MCF 10A (cell line): ENCODE results near the gene PHF14. TPM values are rescaled to one million over a fixed set of nuclear protein-coding genes. Genes with fewer than 3 reads are reported as not detected.
A peak's percentile ranks its signal among the peaks of the same experiment; 100 is the strongest.

Source experiments
- BruUV-seq: library from RNA; stranded (reverse); fragments of 400-500 nt; replicated peaks from 2 replicates; lab custom pipeline; 2021; lab: Mats Ljungman, UMichigan
- CTCF ChIA-PET: fragments of 300-600 bp; sonication (Branson Sonifier 250); formaldehyde crosslinking; extraction: SDS; loops from one replicate; lab custom pipeline; 2021; ENCODE audit warnings: antibody characterized with exemption, inconsistent platforms; lab: Yijun Ruan, JAX
- POLR2A ChIA-PET: fragments of 300-600, 350-650 bp; sonication (Branson Sonifier 250); formaldehyde crosslinking; extraction: SDS; loops from one replicate; lab custom pipeline; 2020; ENCODE audit warnings: antibody characterized with exemption, inconsistent platforms; lab: Yijun Ruan, JAX
- DNase-seq: peaks from one replicate; pipeline ENCODE4 v3.0.0-alpha.2; 2018; ENCODE audit not compliant: unreplicated experiment
- H3K27ac Mint-ChIP-seq: one replicate; pipeline ENCODE4 v1.8.0; 2022; ENCODE audit warnings: mild to moderate bottlenecking, low read depth, mixed read lengths; ENCODE audit not compliant: unreplicated experiment
- H3K27me3 Mint-ChIP-seq: one replicate; pipeline ENCODE4 v1.8.0; 2022; ENCODE audit warnings: mixed read lengths; ENCODE audit not compliant: insufficient read depth, unreplicated experiment
- H3K36me3 Mint-ChIP-seq: one replicate; pipeline ENCODE4 v1.8.0; 2022; ENCODE audit warnings: mild to moderate bottlenecking, moderate library complexity, mixed read lengths; ENCODE audit not compliant: insufficient read depth, unreplicated experiment
- H3K4me1 Mint-ChIP-seq: one replicate; pipeline ENCODE4 v1.8.0; 2022; ENCODE audit warnings: mixed read lengths; ENCODE audit not compliant: insufficient read depth, unreplicated experiment
- H3K4me3 Mint-ChIP-seq: one replicate; pipeline ENCODE4 v1.8.0; 2022; ENCODE audit warnings: mild to moderate bottlenecking, moderate library complexity, mixed read lengths; ENCODE audit not compliant: unreplicated experiment
- H3K9me3 Mint-ChIP-seq: one replicate; pipeline ENCODE4 v1.8.0; 2022; ENCODE audit warnings: mixed read lengths; ENCODE audit not compliant: unreplicated experiment
- CTCF ChIP-seq: fragments of 200-600 bp; IDR thresholded peaks from one replicate; pipeline ENCODE4 v1.8.0; 2022; ENCODE audit warnings: antibody characterized with exemption, mild to moderate bottlenecking; ENCODE audit not compliant: unreplicated experiment
- intact Hi-C: fragments of 100-400 bp; cut with micrococcal nuclease; formaldehyde crosslinking; loops from 2 replicates; pipeline ENCODE4 v1.14.1; 2022
- total RNA-seq: library from RNA; stranded (reverse); gene quantifications from 2 replicates; pipeline ENCODE4 v1.2.3, GENCODE V29; 2022

PHF14 gene
- total RNA-seq, 1 experiment from 2014 or later: 39.6 TPM

- POLR2A ChIA-PET: interaction anchor here (0.5 kb wide), 1 partner anchor 71 kb away, joined by 3 read pairs; no protein-coding TSS in a partner anchor
- intact Hi-C loops: no loop called here
- H3K36me3 Mint-ChIP-seq: peaks cover 12% of the 10 kb centered on the region
- no peak overlapping the region for H3K4me3 Mint-ChIP-seq
- no peak for DNase-seq
- BruUV-seq: no TSS peak
- no peaks in the 10 kb centered on the region for H3K4me1 Mint-ChIP-seq
- CTCF ChIA-PET: no interaction called here
- H3K27me3 Mint-ChIP-seq: no peaks in the 10 kb centered on the region
- no peak for TF ChIP-seq CTCF
- H3K9me3 Mint-ChIP-seq: no peaks in the 10 kb centered on the region
- no peak overlapping the region for H3K27ac Mint-ChIP-seq
Observed at GRCh38 chr7:11127988-11128387, 154.3 kb downstream of the PHF14 start.

GRCh38 chr7:11128498-11128897, 154.8 kb downstream of the PHF14 start:
- H3K4me1 Mint-ChIP-seq: no peaks in the 10 kb centered on the region
- TF ChIP-seq CTCF: no peak
- H3K9me3 Mint-ChIP-seq: no peaks in the 10 kb centered on the region
- peaks cover 12% of the 10 kb centered on the region for H3K36me3 Mint-ChIP-seq
- ChIA-PET POLR2A (interaction anchor here (0.7 kb wide), 1 partner anchor 100 kb away, joined by 5 read pairs; no protein-coding TSS in a partner anchor), CTCF (interaction anchor here (0.7 kb wide), 1 partner anchor 104 kb away, joined by 4 read pairs; no protein-coding TSS in a partner anchor)
- H3K27me3 Mint-ChIP-seq: no peaks in the 10 kb centered on the region
- no peak overlapping the region for H3K27ac Mint-ChIP-seq
- no peak for DNase-seq
- H3K4me3 Mint-ChIP-seq: no peak overlapping the region
- intact Hi-C loops: no loop called here
- BruUV-seq: no TSS peak

GRCh38 chr7:11130012-11130411, 156.3 kb downstream of the PHF14 start:
- Mint-ChIP-seq H3K9me3 (no peaks in the 10 kb centered on the region), H3K4me1 (no peaks in the 10 kb centered on the region), H3K27ac (no peak overlapping the region), H3K27me3 (no peaks in the 10 kb centered on the region), H3K36me3 (peaks cover 19% of the 10 kb centered on the region), H3K4me3 (no peak overlapping the region)
- intact Hi-C loops: no loop called here
- no peak for TF ChIP-seq CTCF
- BruUV-seq: no TSS peak
- ChIA-PET CTCF (no interaction called here), POLR2A (interaction anchor here (0.6 to 0.9 kb wide), 2 partner anchors 33 to 70 kb away, joined by 3 to 4 read pairs; no protein-coding TSS in a partner anchor)
- peak; percentile 49 for DNase-seq

GRCh38 chr7:11130601-11131000, 156.9 kb downstream of the PHF14 start:
- Mint-ChIP-seq H3K27me3 (no peaks in the 10 kb centered on the region), H3K4me3 (no peak overlapping the region), H3K4me1 (no peaks in the 10 kb centered on the region), H3K27ac (no peak overlapping the region), H3K36me3 (peaks cover 19% of the 10 kb centered on the region), H3K9me3 (no peaks in the 10 kb centered on the region)
- ChIA-PET POLR2A (interaction anchor here (0.9 kb wide), 1 partner anchor 71 kb away, joined by 4 read pairs; no protein-coding TSS in a partner anchor), CTCF (no interaction called here)
- TF ChIP-seq CTCF: no peak
- DNase-seq: no peak
- intact Hi-C loops: no loop called here
- no TSS peak for BruUV-seq
